ENCODE results near the gene RNF13. TPM values are rescaled to one million over a fixed set of nuclear protein-coding genes. Genes with fewer than 3 reads are reported as not detected.
A peak's percentile ranks its signal among the peaks of the same experiment; 100 is the strongest.

RNF13 gene
- total RNA-seq, 1 donor from 2014 or later: 124 TPM

GRCh38 chr3:149900322-149900721 lies 87.3 kb downstream of the RNF13 start:
- Histone ChIP-seq H3K27me3 (ENCODE audit: control insufficient read depth, insufficient read depth, low read length) (no peaks in the 10 kb centered on the region), H3K4me3 (ENCODE audit: low read depth, low read length) (no peak overlapping the region), H3K36me3 (ENCODE audit: control insufficient read depth, insufficient read depth, low read length) (no peaks in the 10 kb centered on the region)
- no peak for FAIRE-seq
- no peak for TF ChIP-seq CTCF (IDR thresholded peaks at IDR 0.05; ENCODE audit: insufficient read depth, low read length, severe bottlenecking)
- DNase-seq (ENCODE audit: low read depth): no peak

GRCh38 chr3:149901770-149902169 lies 88.8 kb downstream of the RNF13 start:
- Histone ChIP-seq H3K27me3 (ENCODE audit: control insufficient read depth, insufficient read depth, low read length) (no peaks in the 10 kb centered on the region), H3K36me3 (ENCODE audit: control insufficient read depth, insufficient read depth, low read length) (no peaks in the 10 kb centered on the region), H3K4me3 (ENCODE audit: low read depth, low read length) (no peak overlapping the region)
- DNase-seq (ENCODE audit: low read depth): no peak
- no peak for FAIRE-seq
- no peak for TF ChIP-seq CTCF (IDR thresholded peaks at IDR 0.05; ENCODE audit: insufficient read depth, low read length, severe bottlenecking)

GRCh38 chr3:149902498-149903139 lies 89.6 kb downstream of the RNF13 start:
- TF ChIP-seq CTCF (IDR thresholded peaks at IDR 0.05; ENCODE audit: insufficient read depth, low read length, severe bottlenecking): peak; percentile 7
- DNase-seq (ENCODE audit: low read depth): peak; percentile 18
- no peaks in the 10 kb centered on the region for H3K27me3 ChIP-seq (ENCODE audit: control insufficient read depth, insufficient read depth, low read length)
- no peaks in the 10 kb centered on the region for H3K36me3 ChIP-seq (ENCODE audit: control insufficient read depth, insufficient read depth, low read length)
- H3K4me3 ChIP-seq (ENCODE audit: low read depth, low read length): no peak overlapping the region
- FAIRE-seq: no peak

DNA sequence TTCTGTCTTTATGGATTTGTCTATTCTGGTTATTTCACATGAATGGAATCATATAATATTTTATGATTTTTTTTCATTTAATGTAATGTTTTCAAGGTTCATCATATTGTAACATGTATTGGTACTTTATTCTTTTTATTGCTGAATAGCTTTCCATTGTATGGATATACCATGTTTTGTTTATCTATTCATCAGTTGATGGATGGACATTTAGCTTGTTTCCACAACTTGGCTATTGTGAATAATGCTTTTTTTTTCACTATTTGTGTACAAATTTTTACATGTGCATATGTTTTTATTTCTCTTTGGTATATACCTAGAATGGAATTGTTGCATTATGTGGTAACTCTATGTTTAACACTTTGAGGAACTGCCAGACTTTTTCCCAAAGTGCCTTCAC lies 93.0 kb downstream of the RNF13 start:
- Histone ChIP-seq H3K4me3 (ENCODE audit: low read depth, low read length) (no peak overlapping the region), H3K36me3 (ENCODE audit: control insufficient read depth, insufficient read depth, low read length) (no peaks in the 10 kb centered on the region), H3K27me3 (ENCODE audit: control insufficient read depth, insufficient read depth, low read length) (no peaks in the 10 kb centered on the region)
- no peak for DNase-seq (ENCODE audit: low read depth)
- FAIRE-seq: no peak
- no peak for TF ChIP-seq CTCF (IDR thresholded peaks at IDR 0.05; ENCODE audit: insufficient read depth, low read length, severe bottlenecking)

GRCh38 chr3:149908424-149908957 lies 95.5 kb downstream of the RNF13 start:
- Histone ChIP-seq H3K36me3 (ENCODE audit: control insufficient read depth, insufficient read depth, low read length) (peaks cover 1% of the 10 kb centered on the region), H3K4me3 (ENCODE audit: low read depth, low read length) (no peak overlapping the region), H3K27me3 (ENCODE audit: control insufficient read depth, insufficient read depth, low read length) (no peaks in the 10 kb centered on the region)
- DNase-seq (ENCODE audit: low read depth) (no peak), FAIRE-seq (no peak)
- no peak for TF ChIP-seq CTCF (IDR thresholded peaks at IDR 0.05; ENCODE audit: insufficient read depth, low read length, severe bottlenecking)

GRCh38 chr3:149909923-149910322 lies 96.9 kb downstream of the RNF13 start:
- no peak for FAIRE-seq
- Histone ChIP-seq H3K4me3 (ENCODE audit: low read depth, low read length) (no peak overlapping the region), H3K27me3 (ENCODE audit: control insufficient read depth, insufficient read depth, low read length) (no peaks in the 10 kb centered on the region), H3K36me3 (ENCODE audit: control insufficient read depth, insufficient read depth, low read length) (peaks cover 3% of the 10 kb centered on the region)
- no peak for DNase-seq (ENCODE audit: low read depth)
- no peak for TF ChIP-seq CTCF (IDR thresholded peaks at IDR 0.05; ENCODE audit: insufficient read depth, low read length, severe bottlenecking)

Measured in bronchial epithelial cell (primary cell).